Panc1 (cell line): ENCODE data around the gene DIS3L2.

Source experiments
- CTCF ChIP-seq: fragments of 450-650 bp; IDR thresholded peaks from 2 replicates; pipeline ENCODE4 v1.5.1; 2017; ENCODE audit warnings: mild to moderate bottlenecking
- POLR2AphosphoS5 ChIP-seq: IDR thresholded peaks from 2 replicates; pipeline ENCODE4 v1.6.1; 2012; ENCODE audit warnings: mild to moderate bottlenecking, low read depth, low read length, moderate library complexity
- SIN3A ChIP-seq: IDR thresholded peaks from 2 replicates; pipeline ENCODE4 v1.6.1; 2012; ENCODE audit warnings: low read depth, mild to moderate bottlenecking, low read length, moderate library complexity, borderline replicate concordance; ENCODE audit not compliant: insufficient read depth
- TF ChIP-seq, protein P1 (sequence below), 2 experiments: IDR thresholded peaks; 2 replicates each; pipeline ENCODE4 v1.6.1; 2011 to 2012; ENCODE audit warnings: low read depth in 2 of 2, control low read depth in 1 of 2, low read length in 1 of 2, mild to moderate bottlenecking in 1 of 2, moderate library complexity in 1 of 2; ENCODE audit not compliant: insufficient read depth in 1 of 2

- TF ChIP-seq POLR2AphosphoS5 (no peak), CTCF (no peak), SIN3A (no peak)
- TF ChIP-seq, protein P1, sequence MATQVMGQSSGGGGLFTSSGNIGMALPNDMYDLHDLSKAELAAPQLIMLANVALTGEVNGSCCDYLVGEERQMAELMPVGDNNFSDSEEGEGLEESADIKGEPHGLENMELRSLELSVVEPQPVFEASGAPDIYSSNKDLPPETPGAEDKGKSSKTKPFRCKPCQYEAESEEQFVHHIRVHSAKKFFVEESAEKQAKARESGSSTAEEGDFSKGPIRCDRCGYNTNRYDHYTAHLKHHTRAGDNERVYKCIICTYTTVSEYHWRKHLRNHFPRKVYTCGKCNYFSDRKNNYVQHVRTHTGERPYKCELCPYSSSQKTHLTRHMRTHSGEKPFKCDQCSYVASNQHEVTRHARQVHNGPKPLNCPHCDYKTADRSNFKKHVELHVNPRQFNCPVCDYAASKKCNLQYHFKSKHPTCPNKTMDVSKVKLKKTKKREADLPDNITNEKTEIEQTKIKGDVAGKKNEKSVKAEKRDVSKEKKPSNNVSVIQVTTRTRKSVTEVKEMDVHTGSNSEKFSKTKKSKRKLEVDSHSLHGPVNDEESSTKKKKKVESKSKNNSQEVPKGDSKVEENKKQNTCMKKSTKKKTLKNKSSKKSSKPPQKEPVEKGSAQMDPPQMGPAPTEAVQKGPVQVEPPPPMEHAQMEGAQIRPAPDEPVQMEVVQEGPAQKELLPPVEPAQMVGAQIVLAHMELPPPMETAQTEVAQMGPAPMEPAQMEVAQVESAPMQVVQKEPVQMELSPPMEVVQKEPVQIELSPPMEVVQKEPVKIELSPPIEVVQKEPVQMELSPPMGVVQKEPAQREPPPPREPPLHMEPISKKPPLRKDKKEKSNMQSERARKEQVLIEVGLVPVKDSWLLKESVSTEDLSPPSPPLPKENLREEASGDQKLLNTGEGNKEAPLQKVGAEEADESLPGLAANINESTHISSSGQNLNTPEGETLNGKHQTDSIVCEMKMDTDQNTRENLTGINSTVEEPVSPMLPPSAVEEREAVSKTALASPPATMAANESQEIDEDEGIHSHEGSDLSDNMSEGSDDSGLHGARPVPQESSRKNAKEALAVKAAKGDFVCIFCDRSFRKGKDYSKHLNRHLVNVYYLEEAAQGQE (IDR thresholded peaks at IDR 0.05; ENCODE audit: insufficient read depth in 1 of 2, low read depth in 2 of 2, low read length in 1 of 2): no peak
Measured at GRCh38 chr2:232322560-232323327, 361.2 kb downstream of the DIS3L2 start.
